NT2/D1 (cell line): Measurements from ENCODE around the gene RBM28.

Experiments used
- SUZ12 ChIP-seq: IDR thresholded peaks from 2 replicates; pipeline ENCODE4 v1.6.1; 2011; ENCODE audit not compliant: insufficient read length, insufficient read depth; ENCODE audit errors: extremely low read depth
- YY1 ChIP-seq: IDR thresholded peaks from 2 replicates; pipeline ENCODE4 v1.6.1; 2011; ENCODE audit not compliant: insufficient read length, insufficient read depth
- ZNF274 ChIP-seq: IDR thresholded peaks from 2 replicates; pipeline ENCODE4 v1.6.1; 2011; ENCODE audit warnings: mild to moderate bottlenecking, low read depth, low read length

GRCh38 chr7:128359939-128360338, 16.2 kb upstream of the RBM28 start:
- TF ChIP-seq YY1: no peak
- no peak for TF ChIP-seq ZNF274
- no peak for TF ChIP-seq SUZ12
